ENCODE data around the gene PRSS58. TPM values are rescaled to one million over a fixed set of nuclear protein-coding genes. Genes with fewer than 3 reads are reported as not detected.

PRSS58 gene
- total RNA-seq, 1 donor from 2014 or later: not detected

GRCh38 chr7:142249918-142250317 lies 7.9 kb downstream of the PRSS58 start:
- H3K4me1 ChIP-seq: no peaks in the 10 kb centered on the region
- H3K27me3 ChIP-seq (ENCODE audit: low read depth): no peaks in the 10 kb centered on the region
- no peaks in the 10 kb centered on the region for H3K36me3 ChIP-seq
- intact Hi-C loops (cut with micrococcal nuclease): no loop called here
- no peak for TF ChIP-seq CTCF (IDR thresholded peaks at IDR 0.05; ENCODE audit: borderline replicate concordance)
- H3K27ac ChIP-seq (replicated peaks): no peak overlapping the region
- no peak for DNase-seq
- no peaks in the 10 kb centered on the region for H3K9me3 ChIP-seq (replicated peaks)
- H3K4me3 ChIP-seq: no peak overlapping the region

- Histone ChIP-seq H3K9me3 (replicated peaks) (no peaks in the 10 kb centered on the region), H3K4me1 (no peaks in the 10 kb centered on the region), H3K4me3 (no peak overlapping the region), H3K27me3 (ENCODE audit: low read depth) (no peaks in the 10 kb centered on the region), H3K36me3 (no peaks in the 10 kb centered on the region), H3K27ac (replicated peaks) (no peak overlapping the region)
- DNase-seq: no peak
- TF ChIP-seq CTCF (IDR thresholded peaks at IDR 0.05; ENCODE audit: borderline replicate concordance): no peak
- intact Hi-C loops (cut with micrococcal nuclease): no loop called here
These were observed 9.4 kb downstream of the PRSS58 start for GRCh38 chr7:142248166-142249160.

- Histone ChIP-seq H3K27ac (replicated peaks) (no peak overlapping the region), H3K9me3 (replicated peaks) (no peaks in the 10 kb centered on the region), H3K4me1 (no peaks in the 10 kb centered on the region), H3K36me3 (no peaks in the 10 kb centered on the region), H3K4me3 (no peak overlapping the region), H3K27me3 (ENCODE audit: low read depth) (no peaks in the 10 kb centered on the region)
- no peak for TF ChIP-seq CTCF (IDR thresholded peaks at IDR 0.05; ENCODE audit: borderline replicate concordance)
- intact Hi-C loops (cut with micrococcal nuclease): no loop called here
- no peak for DNase-seq
These were observed 14.0 kb downstream of the PRSS58 start for GRCh38 chr7:142243823-142244222.

- TF ChIP-seq CTCF (IDR thresholded peaks at IDR 0.05; ENCODE audit: borderline replicate concordance): no peak
- peaks cover 4% of the 10 kb centered on the region for H3K9me3 ChIP-seq (replicated peaks)
- no peaks in the 10 kb centered on the region for H3K4me1 ChIP-seq
- no peak overlapping the region for H3K4me3 ChIP-seq
- no peaks in the 10 kb centered on the region for H3K27me3 ChIP-seq (ENCODE audit: low read depth)
- no peak for DNase-seq
- H3K36me3 ChIP-seq: no peaks in the 10 kb centered on the region
- intact Hi-C loops (cut with micrococcal nuclease): no loop called here
- no peak overlapping the region for H3K27ac ChIP-seq (replicated peaks)
These were observed 17.3 kb downstream of the PRSS58 start for GRCh38 chr7:142240546-142240945.

GRCh38 chr7:142231716-142232115 lies 26.1 kb downstream of the PRSS58 start:
- peaks cover 11% of the 10 kb centered on the region for H3K27me3 ChIP-seq (ENCODE audit: low read depth)
- peaks cover 7% of the 10 kb centered on the region for H3K9me3 ChIP-seq (replicated peaks)
- intact Hi-C loops (cut with micrococcal nuclease): no loop called here
- H3K36me3 ChIP-seq: no peaks in the 10 kb centered on the region
- no peaks in the 10 kb centered on the region for H3K4me1 ChIP-seq
- TF ChIP-seq CTCF (IDR thresholded peaks at IDR 0.05; ENCODE audit: borderline replicate concordance): no peak
- no peak for DNase-seq
- H3K27ac ChIP-seq (replicated peaks): no peak overlapping the region
- H3K4me3 ChIP-seq: no peak overlapping the region

Data from left ventricle myocardium inferior (tissue), 1 donor.